Measurements from ENCODE around the gene NCR3LG1. TPM values are rescaled to one million over a fixed set of nuclear protein-coding genes. Genes with fewer than 3 reads are reported as not detected.

Gene NCR3LG1
- total RNA-seq, 1 experiment from 2014 or later = 2.0 TPM

GRCh38 chr11:17371614-17372013 lies 20.0 kb downstream of the NCR3LG1 start:
- H3K27ac Mint-ChIP-seq = no peak overlapping the region
- DNase-seq (ENCODE audit: low spot score) = no peak
- no peaks in the 10 kb centered on the region for H3K4me1 Mint-ChIP-seq
- POLR2A ChIA-PET = no interaction called here
- TF ChIP-seq MYBL2 (CRISPR knock-in tag; IDR thresholded peaks at IDR 0.05) (no peak), ZNF532 (CRISPR knock-in tag; IDR thresholded peaks at IDR 0.05; ENCODE audit: borderline replicate concordance) (no peak), GRHL2 (CRISPR knock-in tag; IDR thresholded peaks at IDR 0.05; ENCODE audit: insufficient replicate concordance, severe bottlenecking) (no peak), GABPB1 (CRISPR knock-in tag; IDR thresholded peaks at IDR 0.05) (no peak), ZMAT4 (CRISPR knock-in tag; IDR thresholded peaks at IDR 0.05) (no peak), AR (CRISPR knock-in tag; IDR thresholded peaks at IDR 0.05) (no peak), ZNF512 (CRISPR knock-in tag; IDR thresholded peaks at IDR 0.05; ENCODE audit: borderline replicate concordance) (no peak), ATF2 (CRISPR knock-in tag; IDR thresholded peaks at IDR 0.05; ENCODE audit: borderline replicate concordance, low read depth) (no peak), ATF1 (CRISPR knock-in tag; IDR thresholded peaks at IDR 0.05) (no peak), USF2 (CRISPR knock-in tag; IDR thresholded peaks at IDR 0.05) (no peak), CDX4 (CRISPR knock-in tag; IDR thresholded peaks at IDR 0.05; ENCODE audit: borderline replicate concordance) (no peak), GTF2I (CRISPR knock-in tag; conservative IDR thresholded peaks at IDR 0.05) (no peak), IRF1 (CRISPR knock-in tag; IDR thresholded peaks at IDR 0.05) (no peak)
- no peak for ATAC-seq
- no peak overlapping the region for H3K4me3 Mint-ChIP-seq
- CTCF ChIA-PET = no interaction called here
- H3K27me3 Mint-ChIP-seq (ENCODE audit: low read depth) = peaks cover 30% of the 10 kb centered on the region
- H3K36me3 Mint-ChIP-seq = peaks cover 66% of the 10 kb centered on the region
- H3K9me3 Mint-ChIP-seq = peaks cover 74% of the 10 kb centered on the region
